IMR-90 (cell line): ENCODE measurements around the gene VPS33B. TPM values are rescaled to one million over a fixed set of nuclear protein-coding genes. Genes with fewer than 3 reads are reported as not detected.

ENCODE experiments used
- ATAC-seq: fragments of 200-7000 bp; cut with Tn5 transposase; 2 replicates; pipeline ENCODE4 v1.9.1; 2020; ENCODE audit warnings: low read depth, mild to moderate bottlenecking, moderate library complexity
- BruUV-seq: library from RNA; stranded (reverse); fragments of 400-500 nt; replicated peaks from 2 replicates; lab custom pipeline; 2021; lab: Mats Ljungman, UMichigan
- CTCF ChIA-PET: fragments of 300-600 bp; formaldehyde crosslinking; extraction: SDS; loops from one replicate; lab custom pipeline; 2021; ENCODE audit warnings: antibody characterized with exemption; lab: Yijun Ruan, JAX
- POLR2A ChIA-PET: fragments of 300-600 bp; sonication (Branson Sonifier 250); formaldehyde crosslinking; loops from one replicate; lab custom pipeline; 2022; ENCODE audit warnings: antibody characterized with exemption; ENCODE audit not compliant: unreplicated experiment; lab: Charles Lee
- DNase-seq: peaks from one replicate; pipeline ENCODE4 v3.0.0; 2013
- H2AFZ ChIP-seq: replicated peaks from 2 replicates; pipeline ENCODE3; 2013; ENCODE audit warnings: low read length, mild to moderate bottlenecking; ENCODE audit not compliant: poor library complexity
- H2AK5ac ChIP-seq: 2 replicates; pipeline ENCODE4 v1.6.1; 2013; ENCODE audit warnings: low read depth, low read length, inconsistent platforms
- H2AK9ac ChIP-seq: replicated peaks from 2 replicates; pipeline ENCODE3; 2013; ENCODE audit warnings: mild to moderate bottlenecking, low read depth, low read length, moderate library complexity; ENCODE audit not compliant: poor library complexity
- H2BK120ac ChIP-seq: 2 replicates; pipeline ENCODE4 v1.6.1; 2013; ENCODE audit warnings: low read depth, low read length, inconsistent platforms
- H2BK15ac ChIP-seq: 3 replicates; pipeline ENCODE4 v1.6.1; 2013; ENCODE audit warnings: low read depth, low read length, inconsistent platforms
- H2BK20ac ChIP-seq: 2 replicates; pipeline ENCODE4 v1.6.1; 2013; ENCODE audit warnings: low read depth, mild to moderate bottlenecking, inconsistent platforms, low read length, moderate library complexity
- H2BK5ac ChIP-seq: 2 replicates; pipeline ENCODE4 v1.6.1; 2013; ENCODE audit warnings: mild to moderate bottlenecking, low read depth, low read length, inconsistent platforms; ENCODE audit not compliant: poor library complexity, severe bottlenecking
- H3K14ac ChIP-seq: replicated peaks from 2 replicates; pipeline ENCODE4 v1.6.1; 2013; ENCODE audit warnings: low read depth, low read length, inconsistent platforms
- H3K18ac ChIP-seq: 2 replicates; pipeline ENCODE4 v1.6.1; 2013; ENCODE audit warnings: low read depth, low read length, control low read depth
- H3K23ac ChIP-seq: 2 replicates; pipeline ENCODE4 v1.6.1; 2013; ENCODE audit warnings: low read depth, low read length, inconsistent platforms
- H3K27ac ChIP-seq: 2 replicates; pipeline ENCODE4 v1.5.1; 2013; ENCODE audit warnings: mild to moderate bottlenecking, control low read depth, low read length; ENCODE audit not compliant: insufficient read depth
- H3K27me3 ChIP-seq: 2 replicates; pipeline ENCODE4 v1.6.1; 2013; ENCODE audit warnings: low read length; ENCODE audit not compliant: control insufficient read depth, insufficient read depth
- H3K36me3 ChIP-seq: 2 replicates; pipeline ENCODE4 v1.6.1; 2013; ENCODE audit warnings: low read length, mixed read lengths; ENCODE audit not compliant: control insufficient read depth, insufficient read depth
- H3K4ac ChIP-seq: 2 replicates; pipeline ENCODE4 v1.6.1; 2013; ENCODE audit warnings: low read depth, low read length, inconsistent platforms
- H3K4me1 ChIP-seq: 2 replicates; pipeline ENCODE4 v1.6.1; 2013; ENCODE audit warnings: low read length, mixed read lengths; ENCODE audit not compliant: control insufficient read depth, insufficient read depth
- H3K4me2 ChIP-seq: 2 replicates; pipeline ENCODE4 v1.6.1; 2013; ENCODE audit warnings: low read depth, mild to moderate bottlenecking, control low read depth, low read length, moderate library complexity
- H3K4me3 ChIP-seq: 2 replicates; pipeline ENCODE4 v1.5.1; 2013; ENCODE audit warnings: low read depth, mild to moderate bottlenecking, control low read depth, low read length, moderate library complexity; ENCODE audit not compliant: insufficient read depth
- H3K56ac ChIP-seq: 2 replicates; pipeline ENCODE4 v1.6.1; 2013; ENCODE audit warnings: low read length, inconsistent platforms; ENCODE audit not compliant: insufficient read depth; ENCODE audit errors: extremely low read depth
- H3K79me1 ChIP-seq, 2 experiments: 2 replicates each; pipeline ENCODE4 v1.6.1; 2013; ENCODE audit warnings: low read length in 2 of 2, inconsistent platforms in 1 of 2, low read depth in 1 of 2
- H3K9ac ChIP-seq: 2 replicates; pipeline ENCODE4 v1.6.1; 2013; ENCODE audit warnings: low read depth, low read length, control low read depth
- H3K9me1 ChIP-seq: 2 replicates; pipeline ENCODE4 v1.6.1; 2013; ENCODE audit warnings: low read length, inconsistent platforms; ENCODE audit not compliant: insufficient read depth
- H3K9me3 ChIP-seq: 2 replicates; pipeline ENCODE4 v1.6.1; 2013; ENCODE audit warnings: low read length; ENCODE audit not compliant: control insufficient read depth, insufficient read depth
- H4K20me1 ChIP-seq: 2 replicates; pipeline ENCODE4 v1.6.1; 2013; ENCODE audit warnings: low read length, inconsistent platforms; ENCODE audit not compliant: insufficient read depth
- H4K5ac ChIP-seq: 2 replicates; pipeline ENCODE4 v1.6.1; 2013; ENCODE audit warnings: mild to moderate bottlenecking, low read depth, low read length, control low read depth
- H4K8ac ChIP-seq, 2 experiments: 2 replicates each; pipeline ENCODE4 v1.6.1; 2013; ENCODE audit warnings: low read depth in 2 of 2, low read length in 2 of 2, control low read depth in 1 of 2, inconsistent platforms in 1 of 2
- H4K91ac ChIP-seq: 2 replicates; pipeline ENCODE4 v1.6.1; 2013; ENCODE audit warnings: low read depth, low read length, inconsistent platforms; ENCODE audit not compliant: insufficient read depth
- BHLHE40 ChIP-seq: fragments of 150-350 bp; IDR thresholded peaks from 2 replicates; pipeline ENCODE4 v1.6.1; 2016; ENCODE audit warnings: mild to moderate bottlenecking, low read depth, low read length
- RFX5 ChIP-seq: IDR thresholded peaks from 2 replicates; pipeline ENCODE4 v1.8.0; 2012; ENCODE audit warnings: low read depth, mild to moderate bottlenecking, low read length, moderate library complexity
- WGBS, 2 experiments: methylation state at CpG; one replicate each; pipeline versions ENCODE4 v1.1.5 to v1.1.7; 2013; ENCODE audit warnings: missing lambda C conversion rate in 2 of 2; ENCODE audit not compliant: insufficient read length in 1 of 2; ENCODE audit errors: extremely low coverage in 2 of 2; 5-methylcytosine and 5-hydroxymethylcytosine counted together
- dilution Hi-C: fragments of 300-500 bp; cut with HindIII; formaldehyde crosslinking; loops from one replicate; pipeline ENCODE4 v1.14.3; 2018; ENCODE audit warnings: low sequenced_read_pairs; ENCODE audit not compliant: unreplicated experiment
- in situ Hi-C: fragments of 300-500 bp; cut with MboI; formaldehyde crosslinking; loops from 3 replicates; pipeline ENCODE4 v1.14.3; 2019; ENCODE audit warnings: low sequenced_read_pairs, inconsistent platforms, mixed read lengths
- intact Hi-C: fragments of 100-400 bp; cut with micrococcal nuclease; formaldehyde crosslinking; loops from 2 replicates; pipeline ENCODE4 v1.10.0; 2022
- polyA plus RNA-seq, 3 experiments: library from polyadenylated mRNA; depleted of rRNA; stranded (reverse); fragments of >200 nt; gene quantifications; 2 replicates each; pipeline ENCODE4 v1.2.3, GENCODE V29; 2012; ENCODE audit warnings: low replicate concordance in 1 of 3
- total RNA-seq: library from RNA; depleted of rRNA; stranded (reverse); fragments of >200 nt; gene quantifications from 2 replicates; pipeline ENCODE4 v1.2.3, GENCODE V29; 2012

VPS33B gene
- total and polyA plus RNA-seq, 2 of the 4 experiments (the other 2 are of a cell fraction) = 9.0 to 11.3 TPM

DNA sequence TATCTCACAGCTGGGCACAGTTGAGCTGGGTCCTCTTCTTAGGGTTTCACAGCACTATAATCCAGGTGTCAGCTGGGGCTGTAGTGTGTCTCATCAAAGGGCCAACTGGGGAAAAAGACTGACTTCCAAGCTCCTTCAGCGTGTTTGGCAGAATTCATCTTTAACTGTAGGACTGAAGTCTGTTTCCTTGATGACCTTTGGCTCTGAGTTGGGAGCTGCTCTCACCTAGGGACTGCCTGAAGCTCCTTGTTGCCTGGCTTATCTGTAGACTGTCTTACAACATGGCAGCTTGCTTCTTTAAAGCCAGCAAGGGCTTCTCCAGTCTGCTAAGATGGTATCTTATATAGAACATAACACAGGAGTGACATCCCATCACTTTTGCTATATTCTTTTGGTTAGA, 5.3 kb upstream of the VPS33B start:
- Histone ChIP-seq H2BK120ac (no peak overlapping the region), H3K4me3 (no peak overlapping the region), H3K23ac (no peak overlapping the region), H3K36me3 (no peaks in the 10 kb centered on the region), H4K5ac (no peak overlapping the region), H3K27me3 (peaks cover 1% of the 10 kb centered on the region), H2BK15ac (no peak overlapping the region), H2AK9ac (no peak overlapping the region), H3K27ac (no peak overlapping the region), H4K8ac (no peak overlapping the region), H4K20me1 (no peaks in the 10 kb centered on the region), H4K91ac (no peak overlapping the region), H3K9me3 (no peaks in the 10 kb centered on the region), H3K14ac (no peak overlapping the region), H3K56ac (no peak overlapping the region), H3K4me1 (no peaks in the 10 kb centered on the region), H2BK20ac (no peak overlapping the region), H3K79me1 (no peaks in the 10 kb centered on the region), H3K9ac (no peak overlapping the region), H2BK5ac (no peak overlapping the region), H3K4ac (no peak overlapping the region), H3K18ac (no peak overlapping the region), H2AK5ac (no peak overlapping the region), H2AFZ (no peak overlapping the region), H3K9me1 (no peaks in the 10 kb centered on the region), H3K4me2 (no peak overlapping the region)
- intact Hi-C loops (no loop called here), dilution Hi-C loops (no loop called here), in situ Hi-C loops (no loop called here)
- TF ChIP-seq BHLHE40 (no peak), RFX5 (no peak)
- CTCF ChIA-PET = no interaction called here
- POLR2A ChIA-PET = no interaction called here
- DNase-seq (no peak), ATAC-seq (no peak)
- no CpG with 5 or more reads among the region's 1 CpG for WGBS, 2 experiments
- no TSS peak for BruUV-seq
